ENCODE data around the gene KRT82. TPM values are rescaled to one million over a fixed set of nuclear protein-coding genes. Genes with fewer than 3 reads are reported as not detected.
"Not testable (repeated sequence)": the region's sequence is repeated elsewhere in the genome, so short reads cannot be mapped to it uniquely, and the experiment has no call there.

KRT82 gene
- total and polyA plus RNA-seq, 8 donors = not detected

DNA sequence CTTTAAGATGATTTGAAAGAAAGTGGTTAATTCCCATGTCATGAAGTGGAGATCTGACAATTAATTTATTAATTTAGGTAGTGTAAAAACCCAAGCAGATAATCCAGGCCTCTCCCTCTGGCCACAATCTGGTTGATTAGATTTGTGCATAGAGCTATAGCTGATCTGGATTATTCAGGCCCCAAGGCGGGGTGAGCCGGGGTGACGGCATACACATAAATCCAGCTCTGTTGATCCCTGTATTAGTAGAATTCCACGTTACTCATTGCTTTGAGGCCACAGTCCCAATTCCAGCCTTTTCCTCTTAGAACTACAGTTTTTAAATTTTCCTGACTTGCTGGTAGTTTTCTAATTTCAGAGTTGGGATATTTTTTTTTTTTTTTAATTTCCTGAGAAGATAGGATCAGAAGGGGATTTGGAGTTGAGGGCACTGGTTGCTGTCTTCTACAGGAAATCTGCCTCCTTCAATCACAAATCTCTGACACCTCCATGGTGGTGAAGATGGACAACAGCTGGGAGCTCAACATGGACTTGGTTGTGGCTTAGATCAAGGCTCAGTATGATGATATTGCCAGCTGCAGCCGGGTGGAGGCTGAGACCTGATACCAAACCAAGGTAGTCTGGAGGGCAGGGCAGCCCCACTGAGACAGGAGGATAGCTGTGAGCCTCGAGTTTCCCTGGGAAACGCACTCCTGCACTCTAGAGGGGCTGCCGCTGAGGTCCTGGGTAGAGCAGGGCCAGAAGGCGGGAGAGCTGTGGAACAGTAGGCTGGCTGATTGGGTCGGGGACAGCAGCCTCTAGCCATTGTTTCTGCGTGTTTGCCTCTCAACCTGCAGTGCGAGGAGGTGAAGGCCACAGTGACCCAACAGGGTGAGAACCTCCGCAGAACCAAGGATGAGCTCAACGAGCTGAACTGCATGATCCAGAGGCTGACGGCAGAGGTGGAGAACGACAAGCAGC lies 58.3 kb downstream of the KRT82 start:
- intact Hi-C loops (cut with DNase I) = no loop called here
- peak in 2 of 4 donors; percentile 11 to 24 for ATAC-seq
- no peak for DNase-seq
- Histone ChIP-seq H3K4me1 (peaks cover 19 to 23% (median 22%) of the 10 kb centered on the region in 3 donors), H3K27ac (no peak overlapping the region), H3K27me3 (no peaks in the 10 kb centered on the region), H3K4me3 (no peak overlapping the region), H3K36me3 (no peaks in the 10 kb centered on the region), H3K9me3 (no peaks in the 10 kb centered on the region)
- FAIRE-seq = no peak
- 64 to 68% methylated on average over 16 of the region's 16 CpGs for WGBS, 2 donors
- TF ChIP-seq, protein P1, sequence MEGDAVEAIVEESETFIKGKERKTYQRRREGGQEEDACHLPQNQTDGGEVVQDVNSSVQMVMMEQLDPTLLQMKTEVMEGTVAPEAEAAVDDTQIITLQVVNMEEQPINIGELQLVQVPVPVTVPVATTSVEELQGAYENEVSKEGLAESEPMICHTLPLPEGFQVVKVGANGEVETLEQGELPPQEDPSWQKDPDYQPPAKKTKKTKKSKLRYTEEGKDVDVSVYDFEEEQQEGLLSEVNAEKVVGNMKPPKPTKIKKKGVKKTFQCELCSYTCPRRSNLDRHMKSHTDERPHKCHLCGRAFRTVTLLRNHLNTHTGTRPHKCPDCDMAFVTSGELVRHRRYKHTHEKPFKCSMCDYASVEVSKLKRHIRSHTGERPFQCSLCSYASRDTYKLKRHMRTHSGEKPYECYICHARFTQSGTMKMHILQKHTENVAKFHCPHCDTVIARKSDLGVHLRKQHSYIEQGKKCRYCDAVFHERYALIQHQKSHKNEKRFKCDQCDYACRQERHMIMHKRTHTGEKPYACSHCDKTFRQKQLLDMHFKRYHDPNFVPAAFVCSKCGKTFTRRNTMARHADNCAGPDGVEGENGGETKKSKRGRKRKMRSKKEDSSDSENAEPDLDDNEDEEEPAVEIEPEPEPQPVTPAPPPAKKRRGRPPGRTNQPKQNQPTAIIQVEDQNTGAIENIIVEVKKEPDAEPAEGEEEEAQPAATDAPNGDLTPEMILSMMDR (IDR thresholded peaks at IDR 0.05) = no peak

DNA sequence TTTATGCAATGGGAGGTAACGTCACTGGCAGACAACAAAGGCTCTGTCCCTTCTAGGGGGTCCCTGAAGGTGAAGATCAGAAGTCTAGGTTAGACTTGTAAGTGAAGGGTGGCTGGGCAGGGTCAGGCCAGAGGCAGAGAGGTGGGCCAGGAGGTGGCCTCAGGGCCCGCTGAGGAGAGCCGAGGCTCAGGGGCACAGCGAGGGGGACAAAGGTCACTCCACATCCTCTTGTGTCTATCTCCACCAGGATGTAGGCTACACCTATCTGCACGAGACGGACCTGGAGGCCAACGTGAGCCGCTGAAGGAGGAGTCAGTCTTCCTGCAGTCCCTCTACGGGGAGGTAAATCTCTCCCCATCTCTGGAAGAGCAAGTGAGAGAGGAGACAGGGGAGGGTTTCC lies 59.1 kb downstream of the KRT82 start:
- no peak overlapping the region for H3K4me3 ChIP-seq
- peaks cover 19 to 23% (median 22%) of the 10 kb centered on the region in 3 donors for H3K4me1 ChIP-seq
- ATAC-seq (no peak), DNase-seq (no peak), FAIRE-seq (no peak)
- H3K36me3 ChIP-seq = no peaks in the 10 kb centered on the region
- H3K9me3 ChIP-seq = no peaks in the 10 kb centered on the region
- H3K27me3 ChIP-seq = no peaks in the 10 kb centered on the region
- intact Hi-C loops (cut with DNase I) = no loop called here
- TF ChIP-seq, protein P1 (IDR thresholded peaks at IDR 0.05) = no peak
- 80 to 84% methylated on average over 8 to 9 of the region's 9 CpGs for WGBS, 2 donors
- peak overlapping the region in 1 of 4 donors; percentile 7 for H3K27ac ChIP-seq

DNA sequence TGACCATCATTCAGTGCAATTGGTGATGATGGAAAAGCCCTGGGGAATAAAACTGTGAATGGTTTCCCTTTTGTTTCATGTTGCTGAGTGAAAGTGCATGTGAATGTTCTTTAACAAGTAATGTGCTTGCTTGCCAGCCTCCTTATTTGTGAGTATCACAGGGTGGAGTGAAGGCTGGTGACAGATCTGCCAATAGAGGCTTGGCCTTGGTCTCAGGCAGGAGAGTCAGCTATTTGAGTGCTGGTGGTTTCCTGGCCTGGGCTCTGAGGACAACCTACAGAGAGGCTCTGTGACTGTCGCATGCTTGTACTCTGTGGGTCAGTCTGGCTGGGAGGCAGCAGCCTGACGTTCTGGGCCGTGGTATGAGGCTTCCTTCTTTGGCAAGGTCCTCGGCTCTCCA lies 59.5 kb downstream of the KRT82 start:
- Histone ChIP-seq H3K4me1 (peaks cover 19 to 23% (median 22%) of the 10 kb centered on the region in 3 donors), H3K27me3 (no peaks in the 10 kb centered on the region), H3K27ac (peak overlapping the region in 1 of 4 donors; percentile 7), H3K4me3 (no peak overlapping the region), H3K36me3 (no peaks in the 10 kb centered on the region), H3K9me3 (no peaks in the 10 kb centered on the region)
- DNase-seq (peak in 2 of 6 donors; percentile 27 to 30), FAIRE-seq (no peak), ATAC-seq (peak; percentile 69 to 80 (median 71))
- WGBS, 2 donors = 26 to 44% methylated on average over 4 of the region's 4 CpGs
- intact Hi-C loops (cut with DNase I) = no loop called here
- TF ChIP-seq, protein P1 (IDR thresholded peaks at IDR 0.05) = no peak

DNA sequence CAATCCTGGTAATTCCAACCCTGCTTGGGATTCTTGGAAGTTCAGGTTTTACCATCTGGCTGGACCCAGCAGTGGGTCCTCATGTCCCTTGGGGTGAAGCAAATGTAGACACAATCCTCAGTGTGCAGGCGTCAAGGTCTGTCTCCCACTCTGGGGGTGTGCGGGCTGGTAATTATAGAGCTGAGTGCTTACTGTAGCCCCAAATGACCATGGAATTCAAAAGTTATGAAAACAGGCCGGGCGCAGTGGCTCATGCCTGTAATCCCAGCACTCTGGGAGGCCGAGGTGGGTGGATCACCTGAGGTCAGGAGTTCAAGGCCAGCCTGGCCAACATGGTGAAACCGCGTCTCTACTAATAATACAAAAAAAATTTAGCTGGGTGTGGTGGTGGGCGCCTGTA lies 61.1 kb downstream of the KRT82 start:
- H3K4me3 ChIP-seq; H3K27ac ChIP-seq; H3K27me3 ChIP-seq; intact Hi-C loops (cut with DNase I); H3K36me3 ChIP-seq; FAIRE-seq; H3K9me3 ChIP-seq; DNase-seq; ATAC-seq: not testable (repeated sequence)
- 69 to 83% methylated on average over 8 of the region's 8 CpGs for WGBS, 2 donors
- peaks cover 18 to 23% (median 19%) of the 10 kb centered on the region in 3 donors for H3K4me1 ChIP-seq

DNA sequence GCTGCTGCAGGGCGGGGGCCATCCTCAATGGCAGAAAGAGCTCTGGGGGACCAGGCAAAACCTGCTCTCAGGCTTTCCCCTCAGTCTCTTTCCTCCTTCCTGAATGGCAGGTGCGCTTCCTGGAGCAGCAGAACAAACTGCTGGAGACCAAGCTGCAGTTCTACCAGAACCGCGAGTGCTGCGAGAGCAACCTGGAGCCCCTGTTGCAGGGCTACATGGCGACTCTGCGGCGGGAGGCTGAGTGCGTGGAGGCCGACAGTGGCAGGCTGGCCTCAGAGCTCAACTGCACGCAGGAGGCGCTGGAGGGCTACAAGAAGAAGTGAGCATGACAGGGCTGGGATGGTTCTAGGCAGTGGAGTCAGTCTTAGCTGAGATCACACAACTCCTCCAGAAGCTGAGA lies 62.0 kb downstream of the KRT82 start:
- intact Hi-C loops (cut with DNase I) = no loop called here
- Histone ChIP-seq H3K4me1 (peaks cover 18 to 23% (median 19%) of the 10 kb centered on the region in 3 donors), H3K9me3 (no peaks in the 10 kb centered on the region), H3K27me3 (no peaks in the 10 kb centered on the region), H3K27ac (no peak overlapping the region), H3K36me3 (no peaks in the 10 kb centered on the region), H3K4me3 (no peak overlapping the region)
- whole genome bisulfite sequencing, 2 donors = 96 to 99% methylated on average over 12 of the region's 12 CpGs
- TF ChIP-seq, protein P1 (IDR thresholded peaks at IDR 0.05) = no peak
- no peak for FAIRE-seq
- DNase-seq = no peak
- no peak for ATAC-seq

Other genes with a start within 250 kb of the KRT82 start
- 10 to 100 TPM in 3 of 6 donors, 1 to 10 TPM in 3; 4.8 to 18.3 (median 9.0) TPM for gene KRT80, start 214.3 kb downstream of the KRT82 start, total RNA-seq
- gene KRT80, start 214.3 kb downstream of the KRT82 start, polyA plus RNA-seq = 1 to 10 TPM; 8.1 to 9.1 TPM
- gene KRT7, start 173.1 kb downstream of the KRT82 start, total RNA-seq = 100 to 1,000 TPM in 3 of 6 donors, 10 to 100 TPM in 3; 57.5 to 336 (median 90.6) TPM
- 100 to 1,000 TPM; 111 to 238 TPM for gene KRT7, start 173.1 kb downstream of the KRT82 start, polyA plus RNA-seq
- 1 to 10 TPM in 4 of 6 donors, under 1 TPM in 2; 0.60 to 3.3 (median 1.6) TPM for gene KRT86, start 131.7 kb downstream of the KRT82 start, total RNA-seq
- 1 to 10 TPM; 1.5 to 3.2 TPM for gene KRT86, start 131.7 kb downstream of the KRT82 start, polyA plus RNA-seq
- gene KRT81, start 114.8 kb downstream of the KRT82 start, total RNA-seq = under 1 TPM in 2 of 6 donors, not detected in 4; 0.22 to 0.76 TPM
- gene KRT81, start 114.8 kb downstream of the KRT82 start, polyA plus RNA-seq = under 1 TPM; 0.38 to 0.66 TPM
- gene KRT83, start 84.9 kb downstream of the KRT82 start, total RNA-seq = not detected
- gene KRT83, start 84.9 kb downstream of the KRT82 start, polyA plus RNA-seq = not detected
- gene KRT85, start 38.9 kb downstream of the KRT82 start, total RNA-seq = not detected
- not detected for gene KRT85, start 38.9 kb downstream of the KRT82 start, polyA plus RNA-seq
- gene KRT84, start 20.7 kb downstream of the KRT82 start, total RNA-seq = not detected
- gene KRT84, start 20.7 kb downstream of the KRT82 start, polyA plus RNA-seq = not detected
- not detected for gene KRT75, start 28.0 kb upstream of the KRT82 start, total RNA-seq
- gene KRT75, start 28.0 kb upstream of the KRT82 start, polyA plus RNA-seq = not detected
- gene KRT6B, start 45.8 kb upstream of the KRT82 start, total RNA-seq = 1 to 10 TPM in 2 of 6 donors, under 1 TPM in 3, not detected in 1; 0.08 to 3.6 (median 0.20) TPM
- under 1 TPM in 1 of 2 donors, not detected in 1; 0.23 TPM for gene KRT6B, start 45.8 kb upstream of the KRT82 start, polyA plus RNA-seq
- gene KRT6C, start 67.5 kb upstream of the KRT82 start, total RNA-seq = not detected
- not detected for gene KRT6C, start 67.5 kb upstream of the KRT82 start, polyA plus RNA-seq
- 1 to 10 TPM in 1 of 6 donors, not detected in 5; 2.2 TPM for gene KRT6A, start 86.9 kb upstream of the KRT82 start, total RNA-seq
- under 1 TPM; 0.15 to 0.82 TPM for gene KRT6A, start 86.9 kb upstream of the KRT82 start, polyA plus RNA-seq
- gene KRT5, start 114.1 kb upstream of the KRT82 start, total RNA-seq = 1 to 10 TPM in 4 of 6 donors, under 1 TPM in 2; 0.51 to 5.8 (median 1.9) TPM
- 1 to 10 TPM; 1.5 to 1.6 TPM for gene KRT5, start 114.1 kb upstream of the KRT82 start, polyA plus RNA-seq
- gene KRT71, start 146.8 kb upstream of the KRT82 start, total RNA-seq = not detected
- gene KRT71, start 146.8 kb upstream of the KRT82 start, polyA plus RNA-seq = not detected
- not detected for gene KRT74, start 167.5 kb upstream of the KRT82 start, total RNA-seq
- gene KRT74, start 167.5 kb upstream of the KRT82 start, polyA plus RNA-seq = not detected
- under 1 TPM in 1 of 6 donors, not detected in 5; 0.09 TPM for gene KRT72, start 195.1 kb upstream of the KRT82 start, total RNA-seq
- gene KRT72, start 195.1 kb upstream of the KRT82 start, polyA plus RNA-seq = not detected
- not detected for gene KRT73, start 212.2 kb upstream of the KRT82 start, total RNA-seq
- not detected for gene KRT73, start 212.2 kb upstream of the KRT82 start, polyA plus RNA-seq
- not detected for gene KRT2, start 245.9 kb upstream of the KRT82 start, total RNA-seq
- gene KRT2, start 245.9 kb upstream of the KRT82 start, polyA plus RNA-seq = under 1 TPM in 1 of 2 donors, not detected in 1; 0.02 TPM